GM18861 (cell line): Measurements from ENCODE around the gene PDE4D.
"Not testable (repeated sequence)": the region's sequence is repeated elsewhere in the genome, so short reads cannot be mapped to it uniquely, and the experiment has no call there.

Source experiments
- ATAC-seq: cut with Tn5 transposase; IDR thresholded peaks from one replicate; pipeline ENCODE4 v1.9.1; 2021; ENCODE audit not compliant: unreplicated experiment

The PDE4D gene

GRCh38 chr5:59587489-59588337 is 305.8 kb downstream of the PDE4D start:
- ATAC-seq = no peak

DNA sequence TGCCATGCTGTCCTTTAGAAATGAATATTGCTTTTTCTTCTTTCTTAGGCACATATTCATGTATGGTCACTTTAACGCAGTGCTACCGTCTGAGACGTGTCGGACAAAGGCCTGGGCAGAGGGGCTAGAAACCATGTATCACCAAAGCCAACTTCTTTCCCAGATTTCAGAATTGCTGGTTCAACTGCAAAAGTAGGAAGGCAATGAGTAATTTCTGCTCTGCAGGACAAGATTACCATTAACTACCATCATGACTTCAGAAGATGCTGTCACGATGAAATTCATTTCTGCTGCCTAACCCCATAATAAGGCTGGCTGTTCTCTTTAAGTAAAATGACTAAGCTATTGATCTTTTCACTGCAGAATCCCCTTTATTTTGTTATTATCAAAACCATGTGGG is 306.7 kb downstream of the PDE4D start:
- ATAC-seq = no peak

- no peak for ATAC-seq
Measured at GRCh38 chr5:59584858-59585846, 308.4 kb downstream of the PDE4D start.

DNA sequence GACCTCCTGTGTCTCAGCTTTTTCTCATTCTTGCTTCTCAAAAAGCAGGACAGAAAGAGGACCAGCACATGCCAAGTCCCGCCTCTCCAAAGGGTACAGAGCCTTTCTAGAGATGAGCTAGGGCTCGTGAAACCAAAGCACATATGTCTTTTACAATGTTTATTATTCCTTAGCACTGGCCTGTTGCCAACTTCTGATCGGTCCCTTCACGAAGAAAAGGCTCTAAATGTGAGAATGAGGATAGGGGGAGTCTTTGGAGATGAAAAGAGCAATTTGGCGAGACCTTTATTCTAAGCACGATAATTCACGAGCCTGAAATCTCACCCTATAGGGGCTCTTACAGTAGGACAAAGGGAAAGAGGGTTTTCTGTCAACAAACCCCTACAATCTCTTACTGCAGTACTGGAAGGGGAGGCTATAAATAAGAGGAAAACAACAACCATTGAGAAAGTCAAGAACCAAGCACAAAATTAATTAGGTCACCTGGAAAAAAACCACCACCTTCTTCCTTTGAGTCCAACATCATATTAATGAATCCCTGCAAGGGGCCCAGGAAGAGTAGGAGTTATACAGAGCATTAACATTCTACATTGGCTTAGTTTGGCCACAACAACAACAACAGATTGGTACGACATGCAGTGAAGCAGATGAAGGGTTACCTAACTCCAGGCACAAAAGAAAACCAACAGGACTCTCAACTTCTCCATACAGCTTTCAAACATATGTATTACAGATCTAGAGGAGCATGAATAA is 309.5 kb downstream of the PDE4D start:
- no peak for ATAC-seq

- ATAC-seq = no peak
Measured at GRCh38 chr5:59583151-59583809, 310.2 kb downstream of the PDE4D start.

- ATAC-seq = no peak
Measured at GRCh38 chr5:59582746-59583145, 310.8 kb downstream of the PDE4D start.

DNA sequence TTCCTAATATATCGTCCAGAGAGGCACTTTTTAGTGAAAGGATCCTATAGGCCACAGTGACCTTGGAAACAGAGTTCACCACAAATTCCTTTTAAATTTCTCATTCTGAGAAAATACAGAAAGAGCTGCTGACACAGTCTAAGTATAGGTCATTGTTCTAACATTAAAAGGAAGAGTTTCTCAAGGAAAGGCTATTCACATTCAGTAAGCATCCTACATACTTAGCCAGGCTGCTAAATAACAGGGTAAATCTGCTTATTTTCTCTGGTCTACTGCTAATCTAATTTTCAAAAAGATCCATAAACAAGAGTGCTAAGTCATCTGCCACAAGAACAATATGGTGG is 313.7 kb downstream of the PDE4D start:
- no peak for ATAC-seq

- no peak for ATAC-seq
Measured at GRCh38 chr5:59579101-59579823, 314.3 kb downstream of the PDE4D start.

DNA sequence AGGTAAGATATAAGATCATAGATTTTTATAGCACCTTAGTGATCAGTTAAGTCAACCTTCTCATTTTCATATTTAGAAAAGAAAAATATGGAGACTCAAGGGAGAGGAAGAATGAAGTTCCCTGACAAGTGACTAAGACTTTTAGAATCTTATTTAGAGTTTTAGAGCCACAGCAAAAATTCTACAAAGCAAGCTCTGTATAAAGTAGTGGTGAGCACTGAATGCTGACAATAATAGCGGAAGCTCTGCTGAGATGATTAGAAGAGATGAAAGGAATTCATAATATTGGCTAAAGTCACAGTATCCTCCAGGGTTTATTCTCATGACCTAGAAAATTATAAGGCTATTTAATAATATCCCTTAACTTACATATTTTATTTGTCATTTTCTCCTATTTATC is 316.0 kb downstream of the PDE4D start:
- no peak for ATAC-seq

DNA sequence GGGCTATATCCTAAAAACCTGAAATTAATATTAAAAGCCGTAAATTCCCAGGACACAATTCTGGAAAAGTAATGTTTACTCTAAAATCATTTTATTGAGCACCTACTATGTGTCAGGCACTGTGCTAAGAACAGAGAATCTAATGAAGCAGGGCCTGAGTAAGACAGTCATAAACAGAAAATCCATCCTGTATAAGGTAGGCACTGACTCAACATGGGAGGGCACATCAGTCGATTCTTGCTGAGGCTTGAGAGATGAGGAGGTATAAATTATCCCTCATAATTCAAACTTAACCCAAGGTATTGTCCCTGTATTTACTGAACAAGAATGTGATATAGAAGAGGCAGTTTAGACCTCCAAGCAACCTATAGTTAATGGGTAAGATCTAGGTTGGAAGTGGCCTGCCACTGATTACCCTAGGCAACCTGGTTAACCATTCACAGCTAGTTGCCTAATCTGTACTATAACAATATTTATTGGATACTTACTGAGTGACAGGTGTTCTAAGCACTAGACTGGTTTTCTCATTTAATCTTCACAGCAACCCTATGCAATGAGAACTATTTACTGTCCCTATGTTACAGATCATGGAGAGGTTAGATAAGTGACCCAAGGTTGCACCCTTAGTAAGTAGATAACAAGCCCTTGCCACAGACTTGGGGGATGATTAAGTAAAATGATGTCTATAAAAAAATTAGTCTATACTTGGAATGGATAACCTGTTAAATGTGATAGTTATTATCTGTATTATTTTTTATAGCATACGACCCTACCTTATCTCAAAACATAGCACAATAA is 317.7 kb downstream of the PDE4D start:
- ATAC-seq = peak; percentile 55

- ATAC-seq = not testable (repeated sequence)
Measured at GRCh38 chr5:59573509-59573908, 320.0 kb downstream of the PDE4D start.

DNA sequence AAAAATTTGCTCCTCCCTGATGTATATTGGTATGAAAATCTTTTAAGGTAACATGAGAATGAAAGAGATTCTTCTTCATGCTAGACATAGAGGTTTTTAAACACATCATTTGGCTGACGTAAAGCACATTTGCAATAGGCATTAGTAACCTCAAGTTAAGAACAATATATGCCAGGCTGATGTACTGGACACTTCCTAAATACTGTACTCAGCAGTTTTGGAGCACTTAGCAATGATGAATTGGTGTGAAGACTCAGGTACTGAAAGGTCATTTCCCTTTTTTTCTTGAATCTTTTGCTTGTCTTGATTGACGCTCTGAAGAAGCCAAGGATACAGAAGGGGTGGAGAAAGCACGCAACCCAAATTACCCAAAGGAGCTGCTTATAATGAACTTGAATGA is 322.5 kb downstream of the PDE4D start:
- ATAC-seq = no peak

DNA sequence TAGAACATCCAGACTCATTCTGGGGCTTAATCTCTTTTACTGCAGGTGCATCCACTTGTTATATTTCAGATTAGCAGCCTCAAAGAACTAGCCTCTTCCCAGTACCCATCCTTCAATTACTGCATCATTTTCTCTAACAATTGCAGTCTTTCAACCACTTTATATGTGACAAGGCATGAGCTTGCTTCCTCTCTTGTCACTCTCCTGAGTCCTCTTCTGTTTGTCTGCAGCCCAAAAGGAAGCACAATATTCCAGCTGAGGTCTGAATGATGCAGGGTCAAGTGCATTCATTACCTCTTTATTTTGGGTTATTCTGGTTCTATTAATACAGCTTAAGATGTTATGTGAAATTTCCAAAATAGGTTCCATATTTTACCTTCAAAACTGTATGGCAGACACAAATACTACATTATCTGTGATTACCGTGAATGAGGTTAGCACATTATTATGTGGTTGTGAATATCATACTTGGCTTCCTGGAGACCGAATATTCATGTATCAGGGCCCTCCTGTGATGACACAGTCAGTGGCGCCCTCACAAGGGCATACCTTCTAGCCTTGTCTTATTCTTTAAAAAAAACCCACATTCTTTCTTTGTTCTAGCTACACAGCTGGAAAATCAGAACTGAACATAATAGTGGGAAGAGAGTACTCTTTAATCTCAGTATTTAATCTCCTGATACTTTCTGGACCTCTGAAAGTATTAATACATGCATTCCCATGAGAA is 323.8 kb downstream of the PDE4D start:
- peak; percentile 36 for ATAC-seq

- no peak for ATAC-seq
Measured at GRCh38 chr5:59569158-59569557, 324.4 kb downstream of the PDE4D start.

- ATAC-seq = no peak
Measured at GRCh38 chr5:59568161-59568560, 325.4 kb downstream of the PDE4D start.

DNA sequence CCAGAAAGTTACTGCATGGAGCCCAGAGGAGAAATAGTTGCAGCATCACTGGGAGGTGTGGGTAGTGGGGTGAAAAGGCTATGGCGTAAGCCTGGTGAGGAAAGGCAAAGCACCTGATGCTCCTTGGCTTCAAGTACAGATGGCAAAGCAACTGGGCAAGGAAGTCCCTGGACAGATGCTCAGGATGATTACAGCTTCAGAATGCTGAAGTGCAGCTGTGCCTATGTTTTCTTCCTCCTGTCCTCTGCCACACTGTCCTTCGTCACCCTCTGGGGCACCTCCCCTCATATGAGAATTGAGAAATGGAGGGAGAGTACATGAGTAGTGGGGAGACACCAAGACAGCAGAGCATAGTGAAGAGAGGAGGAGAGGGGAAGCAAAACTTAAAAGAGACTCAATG is 328.0 kb downstream of the PDE4D start:
- ATAC-seq = no peak

- ATAC-seq = no peak
Measured at GRCh38 chr5:59564895-59565294, 328.6 kb downstream of the PDE4D start.

DNA sequence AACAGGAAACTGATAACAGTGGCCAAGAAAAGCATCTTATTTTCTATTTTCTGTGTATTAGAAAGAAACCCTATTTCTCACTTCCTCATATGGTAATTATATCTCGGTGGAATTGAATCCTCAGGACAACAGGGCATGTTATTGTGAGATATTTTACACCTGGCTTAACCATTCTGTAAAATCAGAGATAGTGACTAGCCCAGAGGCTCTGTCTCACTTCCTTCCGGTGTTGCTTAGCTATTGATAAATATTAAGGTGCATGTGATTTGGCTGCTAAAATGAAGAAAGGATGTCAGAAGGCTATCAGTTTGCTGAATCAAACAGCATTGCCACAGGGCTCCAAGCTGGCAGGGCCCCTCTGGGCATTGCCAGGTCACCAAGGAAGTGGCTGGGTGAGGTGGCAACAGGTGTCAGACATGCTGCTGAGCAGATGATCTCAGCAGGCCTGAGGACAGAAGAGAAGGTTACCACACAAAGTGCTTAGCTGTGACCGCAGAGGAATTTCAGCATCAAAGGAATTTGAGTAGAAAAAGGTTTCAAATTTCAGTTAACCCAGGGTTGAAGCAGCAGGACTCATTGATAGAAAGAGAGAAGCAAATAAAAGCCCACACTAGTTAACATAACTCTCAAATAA is 330.7 kb downstream of the PDE4D start:
- peak; percentile 95 for ATAC-seq
